Measurements from ENCODE around the gene SEPTIN1. TPM values are rescaled to one million over a fixed set of nuclear protein-coding genes. Genes with fewer than 3 reads are reported as not detected.

The SEPTIN1 gene
- total and polyA plus RNA-seq, 2 of the 4 experiments (the other 2 are of a cell fraction), result 0.24 TPM; not detected in 1

DNA sequence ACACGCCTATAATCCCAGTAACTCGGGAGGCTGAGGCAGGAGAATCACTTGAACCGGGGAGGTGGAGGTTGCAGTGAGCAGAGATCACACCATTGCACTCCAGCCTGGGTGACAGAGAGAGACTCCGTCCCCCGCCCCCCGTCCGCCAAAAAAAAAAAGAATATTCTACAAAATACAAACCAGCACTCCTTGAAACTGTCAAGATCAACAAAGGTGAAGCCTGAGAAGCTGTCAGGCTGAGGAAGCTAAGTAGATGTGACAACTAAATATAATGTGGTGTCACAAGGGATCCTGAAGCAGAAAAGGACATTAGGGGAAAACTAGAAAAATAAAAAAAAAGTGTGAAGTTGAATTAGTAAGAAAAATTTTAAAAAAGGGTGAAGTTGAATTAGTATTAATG is 33.4 kb downstream of the SEPTIN1 start:
- Histone ChIP-seq H3K27me3 (ENCODE audit: control insufficient read depth, insufficient read depth, low read length) (no peaks in the 10 kb centered on the region), H3K56ac (ENCODE audit: extremely low read depth, insufficient read depth, low read length) (no peak overlapping the region), H4K5ac (ENCODE audit: low read depth, low read length) (no peak overlapping the region), H3K4me2 (ENCODE audit: low read depth, low read length) (no peak overlapping the region), H3K18ac (ENCODE audit: low read depth, low read length) (no peak overlapping the region), H3K27ac (ENCODE audit: insufficient read depth, low read length) (no peak overlapping the region), H2AK9ac (replicated peaks; ENCODE audit: low read depth, low read length, poor library complexity) (no peak overlapping the region), H3K9ac (ENCODE audit: low read depth, low read length) (no peak overlapping the region), H3K79me1 (ENCODE audit: low read depth in 1 of 2, low read length in 2 of 2) (peaks cover 0 to 45% of the 10 kb centered on the region in 2 experiments; a peak in 2 of 4 replicates), H4K91ac (ENCODE audit: insufficient read depth, low read depth, low read length) (no peak overlapping the region), H3K4me1 (ENCODE audit: control insufficient read depth, insufficient read depth, low read length) (peaks cover 3% of the 10 kb centered on the region; the same call in 1 of the 2 replicates), H3K23ac (ENCODE audit: low read depth, low read length) (no peak overlapping the region), H3K14ac (replicated peaks; ENCODE audit: low read depth, low read length) (no peak overlapping the region), H2AK5ac (ENCODE audit: low read depth, low read length) (no peak overlapping the region), H3K36me3 (ENCODE audit: control insufficient read depth, insufficient read depth, low read length) (peaks cover 27% of the 10 kb centered on the region), H4K8ac (ENCODE audit: low read depth in 2 of 2, low read length in 2 of 2) (no peak overlapping the region), H2BK15ac (ENCODE audit: low read depth, low read length) (no peak overlapping the region), H2AFZ (replicated peaks; ENCODE audit: low read length, poor library complexity) (no peak overlapping the region), H3K9me3 (ENCODE audit: control insufficient read depth, insufficient read depth, low read length) (no peaks in the 10 kb centered on the region), H4K20me1 (ENCODE audit: insufficient read depth, low read length) (peaks cover 17% of the 10 kb centered on the region; the same call in 1 of the 2 replicates), H2BK20ac (ENCODE audit: low read depth, low read length) (no peak overlapping the region), H3K4me3 (ENCODE audit: insufficient read depth, low read depth, low read length) (no peak overlapping the region), H2BK5ac (ENCODE audit: low read depth, low read length, poor library complexity, severe bottlenecking) (no peak overlapping the region), H2BK120ac (ENCODE audit: low read depth, low read length) (no peak overlapping the region), H3K9me1 (ENCODE audit: insufficient read depth, low read length) (peaks cover 2% of the 10 kb centered on the region; the same call in 1 of the 2 replicates), H3K4ac (ENCODE audit: low read depth, low read length) (no peak overlapping the region)
- in situ Hi-C loops (cut with MboI; ENCODE audit: low sequenced_read_pairs), result no loop called here
- no peak for DNase-seq
- ATAC-seq (ENCODE audit: low read depth), result no peak
- no CpG with 5 or more reads among the region's 7 CpGs for WGBS, 2 experiments (ENCODE audit: extremely low coverage in 2 of 2, insufficient read length in 1 of 2)
- TF ChIP-seq NFE2L2 (IDR thresholded peaks at IDR 0.05; ENCODE audit: low read depth, low read length) (no peak), MAZ (IDR thresholded peaks at IDR 0.05; ENCODE audit: borderline replicate concordance, low read depth, low read length) (no peak), MXI1 (IDR thresholded peaks at IDR 0.05; ENCODE audit: borderline replicate concordance, low read depth, low read length) (no peak), ELK1 (IDR thresholded peaks at IDR 0.05; ENCODE audit: borderline replicate concordance, low read depth, low read length) (no peak), CHD1 (IDR thresholded peaks at IDR 0.05; ENCODE audit: low read depth, low read length) (no peak), BHLHE40 (IDR thresholded peaks at IDR 0.05; ENCODE audit: low read depth, low read length) (no peak), MAFK (IDR thresholded peaks at IDR 0.05; ENCODE audit: low read depth, low read length) (no peak), RCOR1 (IDR thresholded peaks at IDR 0.05; ENCODE audit: insufficient replicate concordance, low read length) (no peak), RAD21 (IDR thresholded peaks at IDR 0.05; ENCODE audit: low read length) (no peak), SMC3 (IDR thresholded peaks at IDR 0.05; ENCODE audit: low read depth, low read length) (no peak), POLR2A (IDR thresholded peaks at IDR 0.05; ENCODE audit: low read depth, low read length) (no peak)
- TF ChIP-seq, protein P1, sequence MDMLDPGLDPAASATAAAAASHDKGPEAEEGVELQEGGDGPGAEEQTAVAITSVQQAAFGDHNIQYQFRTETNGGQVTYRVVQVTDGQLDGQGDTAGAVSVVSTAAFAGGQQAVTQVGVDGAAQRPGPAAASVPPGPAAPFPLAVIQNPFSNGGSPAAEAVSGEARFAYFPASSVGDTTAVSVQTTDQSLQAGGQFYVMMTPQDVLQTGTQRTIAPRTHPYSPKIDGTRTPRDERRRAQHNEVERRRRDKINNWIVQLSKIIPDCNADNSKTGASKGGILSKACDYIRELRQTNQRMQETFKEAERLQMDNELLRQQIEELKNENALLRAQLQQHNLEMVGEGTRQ (IDR thresholded peaks at IDR 0.05; ENCODE audit: low read depth, low read length), result no peak
- TF ChIP-seq, protein P2, sequence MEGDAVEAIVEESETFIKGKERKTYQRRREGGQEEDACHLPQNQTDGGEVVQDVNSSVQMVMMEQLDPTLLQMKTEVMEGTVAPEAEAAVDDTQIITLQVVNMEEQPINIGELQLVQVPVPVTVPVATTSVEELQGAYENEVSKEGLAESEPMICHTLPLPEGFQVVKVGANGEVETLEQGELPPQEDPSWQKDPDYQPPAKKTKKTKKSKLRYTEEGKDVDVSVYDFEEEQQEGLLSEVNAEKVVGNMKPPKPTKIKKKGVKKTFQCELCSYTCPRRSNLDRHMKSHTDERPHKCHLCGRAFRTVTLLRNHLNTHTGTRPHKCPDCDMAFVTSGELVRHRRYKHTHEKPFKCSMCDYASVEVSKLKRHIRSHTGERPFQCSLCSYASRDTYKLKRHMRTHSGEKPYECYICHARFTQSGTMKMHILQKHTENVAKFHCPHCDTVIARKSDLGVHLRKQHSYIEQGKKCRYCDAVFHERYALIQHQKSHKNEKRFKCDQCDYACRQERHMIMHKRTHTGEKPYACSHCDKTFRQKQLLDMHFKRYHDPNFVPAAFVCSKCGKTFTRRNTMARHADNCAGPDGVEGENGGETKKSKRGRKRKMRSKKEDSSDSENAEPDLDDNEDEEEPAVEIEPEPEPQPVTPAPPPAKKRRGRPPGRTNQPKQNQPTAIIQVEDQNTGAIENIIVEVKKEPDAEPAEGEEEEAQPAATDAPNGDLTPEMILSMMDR (conservative IDR thresholded peaks at IDR 0.05; ENCODE audit: low read depth, low read length), result no peak
- BruUV-seq (replicated peaks), result no TSS peak
- dilution Hi-C loops (cut with HindIII; ENCODE audit: low sequenced_read_pairs, unreplicated experiment), result no loop called here
- POLR2A ChIA-PET (ENCODE audit: unreplicated experiment), result interaction anchor here (0.7 kb wide), 1 partner anchor 47 kb away, joined by 5 read pairs; no protein-coding TSS in a partner anchor
- CTCF ChIA-PET, result no interaction called here
- intact Hi-C loops (cut with micrococcal nuclease), result no loop called here

Measured in IMR-90 (cell line).